Stimulated activated CD8-positive, alpha-beta memory T cell treated with anti-CD3 and anti-CD28 coated beads, Interleukin-7, amount 100 ng/mL, for 48 hours (primary cell): ENCODE measurements around the gene MCL1.
"Not testable (repeated sequence)": the region's sequence is repeated elsewhere in the genome, so short reads cannot be mapped to it uniquely, and the experiment has no call there.

Experiments
- DNase-seq, 2 donors: peaks; one replicate each; pipeline ENCODE4 v3.0.0-alpha.2; 2020; ENCODE audit warnings: low read depth in 1 of 2; ENCODE audit errors: extremely low read depth in 1 of 2

The MCL1 gene

GRCh38 chr1:150603711-150604110 lies 24.3 kb upstream of the MCL1 start:
- DNase-seq: no peak

GRCh38 chr1:150602372-150602771 lies 23.0 kb upstream of the MCL1 start:
- DNase-seq: not testable (repeated sequence)

- DNase-seq: no peak
Observed at GRCh38 chr1:150601540-150601939, 22.1 kb upstream of the MCL1 start.

GRCh38 chr1:150598346-150598745 lies 18.9 kb upstream of the MCL1 start:
- DNase-seq: not testable (repeated sequence)

- no peak for DNase-seq
Observed at GRCh38 chr1:150596976-150597375, 17.6 kb upstream of the MCL1 start.

GRCh38 chr1:150596095-150596892 lies 16.9 kb upstream of the MCL1 start:
- no peak for DNase-seq

- no peak for DNase-seq
Observed at GRCh38 chr1:150582371-150582770, 3.0 kb upstream of the MCL1 start.

GRCh38 chr1:150581962-150582361 lies 2.6 kb upstream of the MCL1 start:
- DNase-seq: not testable (repeated sequence)

GRCh38 chr1:150581437-150581836 lies 2.0 kb upstream of the MCL1 start:
- DNase-seq: not testable (repeated sequence)

- not testable (repeated sequence) for DNase-seq
Observed at GRCh38 chr1:150580966-150581365, 1.6 kb upstream of the MCL1 start.

GRCh38 chr1:150579945-150580642 lies 684 bp upstream of the MCL1 start:
- DNase-seq: no peak

GRCh38 chr1:150578272-150579109 lies 919 bp downstream of the MCL1 start:
- no peak for DNase-seq

- DNase-seq: no peak
Observed at GRCh38 chr1:150577557-150578271, 1.7 kb downstream of the MCL1 start.

- DNase-seq: no peak
Observed at GRCh38 chr1:150576794-150577556, 2.4 kb downstream of the MCL1 start.

GRCh38 chr1:150576367-150576711 lies 3.1 kb downstream of the MCL1 start:
- DNase-seq: no peak

- DNase-seq: no peak
Observed at GRCh38 chr1:150575518-150576366, 3.7 kb downstream of the MCL1 start.

GRCh38 chr1:150575072-150575489 lies 4.3 kb downstream of the MCL1 start:
- no peak for DNase-seq

- DNase-seq: no peak
Observed at GRCh38 chr1:150574260-150575071, 4.9 kb downstream of the MCL1 start.
